Measurements from ENCODE around the gene COPS3. TPM values are rescaled to one million over a fixed set of nuclear protein-coding genes. Genes with fewer than 3 reads are reported as not detected.

The COPS3 gene
- total RNA-seq: 100 to 1,000 TPM in 1 of 2 donors, 10 to 100 TPM in 1; 85.4 to 130 TPM

DNA sequence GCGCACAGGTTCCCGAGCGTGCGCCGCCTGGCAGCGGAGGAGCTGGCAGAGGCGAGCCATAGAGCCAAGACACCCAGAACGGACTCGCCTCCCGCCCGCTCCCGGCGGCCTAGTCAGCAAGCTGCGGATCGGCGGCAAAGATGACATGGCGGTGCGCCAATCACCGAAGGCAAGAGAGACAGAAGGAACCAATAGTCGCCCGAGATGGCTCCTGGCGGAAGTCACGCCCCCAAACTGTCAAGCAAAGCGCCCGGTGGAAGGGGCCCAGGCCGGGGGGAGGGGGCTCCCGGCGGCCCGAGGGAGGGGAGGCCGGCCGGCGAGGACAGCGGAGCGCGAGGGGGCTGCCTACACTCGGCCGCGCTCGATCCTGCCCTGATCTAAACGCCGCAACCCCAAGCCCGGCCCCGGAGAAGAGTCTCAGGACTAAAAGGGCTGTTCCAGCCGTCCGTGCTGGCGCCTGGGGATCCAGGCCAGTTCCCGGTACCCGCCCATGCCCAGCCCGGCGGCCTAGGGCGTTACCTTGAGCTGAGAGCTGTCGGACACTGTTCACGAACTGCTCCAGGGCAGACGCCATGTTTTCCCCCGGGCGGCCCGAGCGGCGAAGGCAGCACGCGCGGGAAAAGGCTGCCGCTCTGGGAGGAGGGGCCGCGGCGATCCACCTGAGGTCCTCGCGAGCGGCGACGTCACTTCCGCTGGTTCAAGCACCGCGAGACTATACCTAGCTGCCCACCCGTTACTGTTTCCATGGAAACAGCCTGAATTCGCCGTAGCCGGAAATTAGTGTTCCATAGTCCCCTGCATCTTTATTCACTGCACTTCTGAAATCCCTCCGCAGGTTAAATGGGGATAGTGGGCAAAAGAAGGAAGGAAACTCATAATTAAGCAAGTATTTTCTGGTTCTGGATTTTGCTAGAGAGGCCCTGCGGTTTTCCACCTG, at the start of gene COPS3:
Gene COPS3, minus strand, starts transcription at position 634 of the 937 bp plus-strand sequence. Its CDS starts 60 bp downstream, at position 574.
- peak within 1 kb of the TSS; percentile 84 for H3K4me3 Mint-ChIP-seq
- ATAC-seq: peak; percentile 96 to 97
- peaks cover 21 to 35% of the 10 kb centered on the region in 2 donors for H3K4me1 Mint-ChIP-seq (ENCODE audit: low read depth in 2 of 2)

GRCh38 chr17:17328251-17328650, 47.2 kb upstream of the COPS3 start:
- no peaks in the 10 kb centered on the region for H3K27me3 Mint-ChIP-seq
- DNase-seq (ENCODE audit: low spot score) (no peak), ATAC-seq (no peak)
- no peaks in the 10 kb centered on the region for H3K36me3 Mint-ChIP-seq
- H3K9me3 Mint-ChIP-seq: no peaks in the 10 kb centered on the region
- H3K27ac Mint-ChIP-seq: no peak overlapping the region
- H3K4me1 Mint-ChIP-seq (ENCODE audit: low read depth in 2 of 2): no peaks in the 10 kb centered on the region
- no peak overlapping the region for H3K4me3 Mint-ChIP-seq

More for the DNA sequence above, at the start of gene COPS3:
- Mint-ChIP-seq H3K27ac (peak within 1 kb of the TSS; percentile 70 to 92), H3K36me3 (no peaks in the 10 kb centered on the region), H3K9me3 (no peaks in the 10 kb centered on the region), H3K27me3 (no peaks in the 10 kb centered on the region)
- DNase-seq (ENCODE audit: low spot score): peak; percentile 98

- Mint-ChIP-seq H3K36me3 (no peaks in the 10 kb centered on the region), H3K4me3 (no peak overlapping the region), H3K9me3 (no peaks in the 10 kb centered on the region), H3K4me1 (ENCODE audit: low read depth in 2 of 2) (no peaks in the 10 kb centered on the region), H3K27ac (no peak overlapping the region), H3K27me3 (no peaks in the 10 kb centered on the region)
- DNase-seq (ENCODE audit: low spot score) (no peak), ATAC-seq (no peak)
Observed at GRCh38 chr17:17326275-17326875, 45.3 kb upstream of the COPS3 start.

DNA sequence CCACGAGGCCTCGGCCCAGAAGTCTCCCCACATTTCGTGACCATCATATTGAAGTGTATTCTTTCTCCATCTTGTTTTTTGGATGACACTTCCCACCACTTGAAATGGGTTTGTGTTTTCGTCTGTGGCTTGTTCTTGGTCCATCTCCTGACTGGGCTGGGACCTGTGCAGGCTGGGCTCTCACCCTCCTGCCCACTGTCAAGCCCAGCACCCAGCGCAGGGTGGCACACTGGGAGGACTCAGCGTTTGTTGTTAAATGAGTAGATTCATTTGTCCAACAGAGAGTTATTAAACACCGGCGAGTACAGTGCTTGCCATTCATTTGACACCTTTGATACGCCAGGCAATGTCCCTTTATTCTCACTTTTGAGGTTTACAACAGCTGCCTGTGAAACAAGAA, 44.8 kb upstream of the COPS3 start:
- no peak for DNase-seq (ENCODE audit: low spot score)
- H3K9me3 Mint-ChIP-seq: no peaks in the 10 kb centered on the region
- H3K36me3 Mint-ChIP-seq: no peaks in the 10 kb centered on the region
- H3K27me3 Mint-ChIP-seq: no peaks in the 10 kb centered on the region
- H3K27ac Mint-ChIP-seq: no peak overlapping the region
- no peaks in the 10 kb centered on the region for H3K4me1 Mint-ChIP-seq (ENCODE audit: low read depth in 2 of 2)
- H3K4me3 Mint-ChIP-seq: no peak overlapping the region
- ATAC-seq: no peak

DNA sequence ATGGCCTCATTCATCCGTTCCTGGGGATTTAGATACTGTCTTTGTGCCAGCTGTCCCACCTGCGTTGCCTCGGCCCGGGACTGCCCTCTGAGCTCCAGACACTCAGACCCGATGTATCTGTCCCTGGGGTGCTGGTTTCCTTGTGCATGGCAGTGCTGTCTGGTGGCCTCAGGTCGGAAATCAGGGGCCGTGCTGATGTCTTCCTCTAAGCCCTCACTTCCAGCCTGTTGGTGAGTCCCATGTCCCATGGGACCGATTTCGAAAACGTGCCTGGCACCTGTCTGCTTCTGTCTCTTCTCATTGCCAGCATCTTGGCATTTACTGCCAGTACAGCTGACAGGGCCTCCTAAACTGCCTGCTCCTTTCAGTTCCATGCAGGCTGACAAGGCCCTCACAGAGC, 44.2 kb upstream of the COPS3 start:
- H3K4me1 Mint-ChIP-seq (ENCODE audit: low read depth in 2 of 2): no peaks in the 10 kb centered on the region
- no peaks in the 10 kb centered on the region for H3K36me3 Mint-ChIP-seq
- H3K4me3 Mint-ChIP-seq: no peak overlapping the region
- ATAC-seq: no peak
- DNase-seq (ENCODE audit: low spot score): no peak
- no peaks in the 10 kb centered on the region for H3K27me3 Mint-ChIP-seq
- H3K27ac Mint-ChIP-seq: no peak overlapping the region
- no peaks in the 10 kb centered on the region for H3K9me3 Mint-ChIP-seq

DNA sequence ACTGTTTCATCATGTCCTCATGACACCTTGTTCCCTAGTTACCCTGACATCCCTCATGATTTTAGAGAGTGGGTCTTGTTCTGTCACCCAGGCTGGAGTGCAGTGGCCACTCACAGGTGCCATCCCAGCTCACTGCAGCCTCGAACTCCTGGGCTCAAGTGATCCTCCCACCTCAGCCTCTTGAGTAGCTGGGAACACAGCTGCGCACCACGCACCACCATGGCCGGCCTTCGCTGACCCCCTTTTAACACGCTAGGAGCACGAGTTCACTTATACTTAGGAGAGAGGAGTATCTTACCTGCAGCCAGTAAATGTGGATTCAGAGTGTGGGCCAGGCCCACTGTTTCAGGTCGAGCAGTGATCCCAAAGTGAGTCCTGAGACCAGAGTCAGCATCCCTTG, 43.6 kb upstream of the COPS3 start:
- H3K27me3 Mint-ChIP-seq: no peaks in the 10 kb centered on the region
- H3K4me3 Mint-ChIP-seq: no peak overlapping the region

GRCh38 chr17:17322516-17323510, 41.8 kb upstream of the COPS3 start:
- H3K36me3 Mint-ChIP-seq: no peaks in the 10 kb centered on the region
- no peaks in the 10 kb centered on the region for H3K27me3 Mint-ChIP-seq
- DNase-seq (ENCODE audit: low spot score): no peak
- no peaks in the 10 kb centered on the region for H3K4me1 Mint-ChIP-seq (ENCODE audit: low read depth in 2 of 2)
- no peak overlapping the region for H3K4me3 Mint-ChIP-seq
- H3K9me3 Mint-ChIP-seq: no peaks in the 10 kb centered on the region
- peak in 1 of 2 donors; percentile 38 for ATAC-seq
- H3K27ac Mint-ChIP-seq: no peak overlapping the region

More for the DNA sequence above, 43.6 kb upstream of the COPS3 start:
- ATAC-seq (no peak), DNase-seq (ENCODE audit: low spot score) (no peak)
- no peaks in the 10 kb centered on the region for H3K4me1 Mint-ChIP-seq (ENCODE audit: low read depth in 2 of 2)
- no peaks in the 10 kb centered on the region for H3K36me3 Mint-ChIP-seq
- no peak overlapping the region for H3K27ac Mint-ChIP-seq
- no peaks in the 10 kb centered on the region for H3K9me3 Mint-ChIP-seq

DNA sequence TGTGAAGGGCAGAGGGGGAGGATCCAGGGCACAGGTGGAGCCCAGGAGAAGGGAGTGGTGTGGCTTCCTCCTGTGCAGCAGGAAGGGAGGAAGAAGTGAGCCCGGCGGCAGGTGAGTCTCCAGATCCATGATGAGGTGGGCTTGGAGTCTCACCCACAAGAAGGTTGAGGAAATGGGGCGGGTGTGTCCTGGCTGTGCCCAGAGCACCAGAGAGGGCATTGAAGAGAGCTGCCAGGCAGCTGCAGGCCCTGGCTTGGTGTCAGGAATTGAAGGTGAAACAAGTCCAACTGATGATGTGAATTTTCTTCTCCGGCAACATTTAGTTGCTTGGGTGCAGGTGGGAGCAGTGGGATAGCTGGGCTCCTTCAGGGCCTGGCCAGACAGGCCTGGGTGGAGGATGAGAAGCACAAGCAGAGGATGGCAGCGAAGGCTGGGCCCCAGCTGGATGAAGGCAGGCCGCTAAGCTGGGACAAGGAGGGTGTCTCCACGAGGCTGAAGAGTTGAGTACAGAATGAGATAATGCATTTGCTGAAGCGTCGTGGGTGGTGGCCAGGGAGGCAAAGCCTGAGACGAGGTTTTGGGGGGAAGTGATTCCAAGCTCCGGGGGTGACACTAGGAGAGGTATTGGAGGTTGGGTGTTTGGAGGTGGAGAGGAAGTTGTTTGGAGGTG, 40.4 kb upstream of the COPS3 start:
- Mint-ChIP-seq H3K27ac (no peak overlapping the region), H3K27me3 (no peaks in the 10 kb centered on the region), H3K4me1 (ENCODE audit: low read depth in 2 of 2) (no peaks in the 10 kb centered on the region), H3K4me3 (no peak overlapping the region), H3K36me3 (no peaks in the 10 kb centered on the region), H3K9me3 (no peaks in the 10 kb centered on the region)
- ATAC-seq (no peak), DNase-seq (ENCODE audit: low spot score) (no peak)

- H3K9me3 Mint-ChIP-seq: no peaks in the 10 kb centered on the region
- H3K27ac Mint-ChIP-seq: no peak overlapping the region
- peak in 1 of 2 donors; percentile 6 for ATAC-seq
- H3K4me1 Mint-ChIP-seq (ENCODE audit: low read depth in 2 of 2): no peaks in the 10 kb centered on the region
- H3K36me3 Mint-ChIP-seq: no peaks in the 10 kb centered on the region
- DNase-seq (ENCODE audit: low spot score): no peak
- no peaks in the 10 kb centered on the region for H3K27me3 Mint-ChIP-seq
- H3K4me3 Mint-ChIP-seq: no peak overlapping the region
Observed at GRCh38 chr17:17320911-17321220, 39.8 kb upstream of the COPS3 start.

GRCh38 chr17:17320188-17320910, 39.3 kb upstream of the COPS3 start:
- Mint-ChIP-seq H3K27me3 (no peaks in the 10 kb centered on the region), H3K36me3 (no peaks in the 10 kb centered on the region), H3K27ac (no peak overlapping the region), H3K4me1 (ENCODE audit: low read depth in 2 of 2) (no peaks in the 10 kb centered on the region), H3K9me3 (no peaks in the 10 kb centered on the region), H3K4me3 (no peak overlapping the region)
- DNase-seq (ENCODE audit: low spot score) (no peak), ATAC-seq (peak; percentile 5 to 50)

- Mint-ChIP-seq H3K4me3 (no peak overlapping the region), H3K27me3 (no peaks in the 10 kb centered on the region), H3K4me1 (ENCODE audit: low read depth in 2 of 2) (no peaks in the 10 kb centered on the region), H3K27ac (no peak overlapping the region), H3K9me3 (no peaks in the 10 kb centered on the region), H3K36me3 (no peaks in the 10 kb centered on the region)
- no peak for DNase-seq (ENCODE audit: low spot score)
- ATAC-seq: no peak
Observed at GRCh38 chr17:17315142-17315821, 34.2 kb upstream of the COPS3 start.

GRCh38 chr17:17314501-17315071, 33.5 kb upstream of the COPS3 start:
- DNase-seq (ENCODE audit: low spot score): no peak
- Mint-ChIP-seq H3K4me1 (ENCODE audit: low read depth in 2 of 2) (no peaks in the 10 kb centered on the region), H3K27me3 (no peaks in the 10 kb centered on the region), H3K4me3 (no peak overlapping the region), H3K9me3 (no peaks in the 10 kb centered on the region), H3K36me3 (no peaks in the 10 kb centered on the region), H3K27ac (no peak overlapping the region)
- no peak for ATAC-seq

All from natural killer cell treated with Interleukin-12 subunit alpha and Interleukin-12 subunit beta and Interleukin-15 and Interleukin-18, amount 100 ng/mL, for 72 hours (primary cell).